NCI-H774 (cell line): ENCODE results near the gene DIAPH2.

Experiments
- DNase-seq: peaks from one replicate; lab custom pipeline; 2025; lab: John Stamatoyannopoulos, UW

Gene DIAPH2

DNA sequence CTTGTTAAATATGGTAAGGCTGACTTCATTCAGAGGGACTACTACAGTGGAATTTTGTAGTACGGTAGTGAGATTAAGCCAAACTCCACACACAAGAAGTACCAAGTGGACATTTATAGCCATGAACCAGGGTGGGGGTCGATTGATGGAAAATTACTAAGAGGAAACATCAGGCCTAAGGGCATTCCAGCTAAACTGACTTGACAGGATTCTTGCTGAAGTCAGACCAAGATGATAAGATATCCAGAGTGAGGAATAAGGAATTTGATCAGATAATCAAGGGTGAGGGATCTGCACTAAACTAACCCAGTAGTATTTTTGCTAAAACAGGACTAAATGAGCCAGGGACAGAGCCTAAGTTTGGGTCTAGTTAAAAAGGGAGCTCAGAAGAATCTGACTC lies 796.6 kb downstream of the DIAPH2 start:
- DNase-seq, result no peak

- DNase-seq, result no peak
Measured at GRCh38 chrX:97482666-97483300, 798.1 kb downstream of the DIAPH2 start.

DNA sequence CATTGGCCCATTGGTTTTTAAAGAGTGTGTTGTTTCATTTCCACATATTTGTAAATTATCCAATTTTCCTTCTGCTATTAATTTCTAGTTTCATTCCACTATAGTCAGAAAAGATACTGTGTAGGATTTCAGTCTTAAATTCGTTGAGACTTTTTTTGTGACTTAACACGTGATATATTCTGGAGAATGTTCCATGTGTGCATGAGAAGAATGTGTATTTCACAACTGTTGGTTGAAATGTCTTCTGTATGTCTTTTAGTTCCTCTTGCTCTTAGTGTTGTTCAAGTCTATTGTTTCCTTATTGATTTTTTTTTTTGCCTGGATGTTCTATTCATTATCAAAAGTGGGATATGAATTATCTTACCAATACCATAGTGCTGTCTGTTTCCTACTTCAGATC lies 806.0 kb downstream of the DIAPH2 start:
- no peak for DNase-seq

GRCh38 chrX:97494756-97495372 lies 810.2 kb downstream of the DIAPH2 start:
- DNase-seq, result no peak

DNA sequence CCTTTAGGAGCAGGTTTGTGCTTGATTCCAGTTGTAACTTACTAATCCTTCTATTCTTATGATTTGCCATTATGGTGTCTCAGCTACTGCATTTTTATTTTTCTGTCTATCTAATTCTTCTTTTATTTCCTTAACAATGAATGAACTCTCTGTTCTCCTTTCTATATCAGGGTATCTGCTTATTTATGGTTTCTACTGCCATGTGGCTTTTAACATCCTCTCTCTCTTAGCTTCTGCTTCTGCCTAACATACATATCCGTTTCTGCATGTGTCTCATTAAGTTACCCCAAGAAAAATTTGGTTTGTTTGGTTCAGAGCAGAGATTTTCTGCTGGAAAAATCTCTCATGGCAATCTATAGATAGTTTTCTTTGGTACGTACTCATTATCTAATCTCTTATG lies 813.5 kb downstream of the DIAPH2 start:
- no peak for DNase-seq

DNA sequence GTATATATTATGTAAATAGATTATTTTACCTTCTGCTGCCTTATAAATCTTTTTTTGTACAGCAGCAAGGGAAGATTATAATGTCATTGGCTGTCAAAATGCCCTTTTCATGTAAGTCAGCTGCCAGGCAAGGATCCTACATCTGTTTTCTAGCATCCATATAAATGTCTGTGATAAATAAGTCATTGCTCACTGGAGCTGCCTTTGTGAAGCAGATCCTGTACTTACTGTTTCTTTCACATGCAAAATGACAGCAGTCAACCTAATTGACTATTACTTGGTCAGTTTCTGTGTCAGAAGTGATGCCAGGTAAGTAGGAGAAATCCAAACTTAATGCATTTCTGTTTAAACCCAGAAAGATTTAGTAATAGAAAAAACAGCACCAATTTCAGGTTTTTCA lies 819.8 kb downstream of the DIAPH2 start:
- DNase-seq, result no peak

DNA sequence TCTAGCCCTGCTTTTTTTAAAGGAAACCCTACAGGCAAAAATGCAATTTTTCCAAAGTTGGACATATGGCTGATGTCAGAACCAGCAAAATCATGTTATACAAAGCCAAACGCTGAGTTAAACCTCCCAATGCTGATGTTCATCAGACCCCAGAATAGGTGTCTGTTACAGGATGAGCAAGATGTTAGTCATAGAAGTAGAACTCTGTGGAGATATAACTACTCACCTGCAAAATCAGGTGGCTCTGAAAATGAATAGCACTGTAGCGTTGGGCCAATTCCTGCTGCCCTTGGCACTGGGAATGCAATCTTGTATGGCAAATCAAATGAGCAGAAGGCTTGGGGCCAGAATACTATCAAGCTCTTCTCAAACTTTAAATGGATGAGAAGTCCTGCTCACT lies 833.1 kb downstream of the DIAPH2 start:
- DNase-seq, result no peak

- no peak for DNase-seq
Measured at GRCh38 chrX:97522307-97522706, 837.7 kb downstream of the DIAPH2 start.

DNA sequence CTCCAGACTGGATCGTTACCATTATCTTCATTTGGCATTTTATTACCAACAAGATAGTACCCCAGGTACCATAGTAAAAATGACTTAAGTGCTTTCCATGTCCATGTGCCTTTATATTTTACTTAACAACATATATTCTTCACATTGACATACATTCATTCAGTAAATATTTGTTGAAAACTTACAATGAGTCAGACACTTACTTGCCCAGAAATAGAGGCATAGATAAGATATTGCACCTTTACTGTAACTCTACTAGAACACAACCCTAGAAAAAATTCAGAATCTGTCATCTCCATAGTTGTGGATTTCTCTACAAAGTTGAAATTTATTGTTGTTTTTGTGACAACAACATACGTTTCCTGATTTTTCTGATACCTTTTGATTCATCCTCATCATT lies 839.7 kb downstream of the DIAPH2 start:
- no peak for DNase-seq

- no peak for DNase-seq
Measured at GRCh38 chrX:97524997-97525396, 840.4 kb downstream of the DIAPH2 start.

DNA sequence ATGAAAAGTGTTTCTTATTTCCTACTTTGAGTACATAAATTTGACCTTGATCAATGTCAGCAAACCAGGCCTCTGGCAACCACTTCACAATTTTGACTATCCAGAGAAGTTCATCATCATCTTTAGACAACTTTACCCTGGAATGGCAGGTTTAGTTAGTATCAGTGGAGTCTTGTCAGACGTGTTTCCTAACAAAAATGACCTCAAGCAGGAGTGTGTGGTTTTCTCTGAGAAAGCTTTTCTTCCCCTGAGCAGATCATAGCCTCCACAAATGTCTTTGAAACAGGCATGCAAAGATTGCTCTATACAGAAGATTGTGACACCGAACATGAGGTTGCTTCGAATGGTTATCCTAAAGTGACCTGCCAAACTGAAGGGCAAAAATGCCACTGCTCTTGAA lies 841.3 kb downstream of the DIAPH2 start:
- DNase-seq, result no peak

DNA sequence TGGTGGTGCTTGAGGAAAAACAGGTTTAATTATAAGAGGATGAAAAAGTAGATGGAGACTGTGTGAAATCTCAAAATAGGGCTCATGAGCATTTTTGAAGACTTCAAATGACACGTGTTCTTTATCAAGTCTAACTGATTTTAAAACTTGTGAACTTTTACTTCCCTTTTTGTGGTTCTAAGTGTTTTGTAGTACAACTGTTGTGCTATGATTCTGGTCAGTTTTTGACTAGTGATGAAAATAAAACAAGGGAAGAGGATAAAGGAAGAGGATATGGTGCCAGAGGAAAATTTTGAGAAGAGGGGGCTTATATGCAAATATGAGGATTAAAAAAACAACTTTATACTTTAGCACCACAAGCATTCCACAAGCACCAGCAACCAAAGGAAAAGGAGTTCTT lies 843.1 kb downstream of the DIAPH2 start:
- no peak for DNase-seq

GRCh38 chrX:97529536-97530200 lies 845.0 kb downstream of the DIAPH2 start:
- no peak for DNase-seq

- no peak for DNase-seq
Measured at GRCh38 chrX:97531825-97532224, 847.2 kb downstream of the DIAPH2 start.

DNA sequence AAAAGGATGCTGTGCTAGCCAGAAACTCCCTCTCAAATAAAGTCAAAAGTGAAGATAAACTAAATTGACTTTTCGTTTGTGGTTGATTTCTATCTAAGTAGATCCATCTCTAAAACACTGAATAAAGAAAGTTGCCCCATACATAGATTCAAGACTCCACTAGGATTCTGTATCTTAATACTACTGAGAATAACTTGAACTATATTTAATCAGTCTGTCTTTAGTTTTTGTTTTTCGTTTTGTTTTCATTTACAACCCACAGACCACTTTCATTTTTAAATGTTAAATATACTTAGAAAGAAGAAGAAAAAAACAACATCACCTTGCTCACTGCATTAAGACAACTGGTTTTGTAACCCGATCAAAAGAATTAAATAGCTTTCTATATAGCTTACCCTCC lies 854.1 kb downstream of the DIAPH2 start:
- DNase-seq, result no peak

GRCh38 chrX:97539970-97540519 lies 855.4 kb downstream of the DIAPH2 start:
- DNase-seq, result no peak

- DNase-seq, result no peak
Measured at GRCh38 chrX:97547877-97548578, 863.4 kb downstream of the DIAPH2 start.

GRCh38 chrX:97551821-97552220 lies 867.2 kb downstream of the DIAPH2 start:
- no peak for DNase-seq

GRCh38 chrX:97553833-97554232 lies 869.2 kb downstream of the DIAPH2 start:
- DNase-seq, result no peak

- DNase-seq, result no peak
Measured at GRCh38 chrX:97556359-97556758, 871.7 kb downstream of the DIAPH2 start.

- peak; percentile 4 for DNase-seq
Measured at GRCh38 chrX:97563531-97564133, 879.0 kb downstream of the DIAPH2 start.

DNA sequence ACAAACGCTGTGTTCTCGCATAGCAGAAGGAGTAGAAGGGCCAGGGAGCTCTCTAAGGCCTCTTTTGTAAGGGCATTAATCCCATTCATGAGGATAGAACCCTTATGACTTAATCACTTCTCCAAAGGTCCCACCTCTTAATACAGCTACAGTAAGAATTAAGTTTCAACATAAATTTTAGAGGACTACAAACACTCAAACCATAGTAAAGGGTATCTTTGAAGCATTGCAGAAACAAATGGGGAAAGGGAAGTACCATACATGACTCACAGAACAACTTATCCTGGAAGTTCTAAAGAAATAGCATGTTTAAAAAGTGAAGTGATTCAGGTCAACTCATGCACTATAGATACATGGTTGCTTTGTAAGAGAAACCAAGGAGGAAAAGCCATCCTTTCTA lies 879.9 kb downstream of the DIAPH2 start:
- no peak for DNase-seq
